NCI-H1048 (cell line): ENCODE results near the gene ARMH3.

ENCODE experiments used
- DNase-seq: peaks from one replicate; lab custom pipeline; 2025; lab: John Stamatoyannopoulos, UW

The ARMH3 gene

DNA sequence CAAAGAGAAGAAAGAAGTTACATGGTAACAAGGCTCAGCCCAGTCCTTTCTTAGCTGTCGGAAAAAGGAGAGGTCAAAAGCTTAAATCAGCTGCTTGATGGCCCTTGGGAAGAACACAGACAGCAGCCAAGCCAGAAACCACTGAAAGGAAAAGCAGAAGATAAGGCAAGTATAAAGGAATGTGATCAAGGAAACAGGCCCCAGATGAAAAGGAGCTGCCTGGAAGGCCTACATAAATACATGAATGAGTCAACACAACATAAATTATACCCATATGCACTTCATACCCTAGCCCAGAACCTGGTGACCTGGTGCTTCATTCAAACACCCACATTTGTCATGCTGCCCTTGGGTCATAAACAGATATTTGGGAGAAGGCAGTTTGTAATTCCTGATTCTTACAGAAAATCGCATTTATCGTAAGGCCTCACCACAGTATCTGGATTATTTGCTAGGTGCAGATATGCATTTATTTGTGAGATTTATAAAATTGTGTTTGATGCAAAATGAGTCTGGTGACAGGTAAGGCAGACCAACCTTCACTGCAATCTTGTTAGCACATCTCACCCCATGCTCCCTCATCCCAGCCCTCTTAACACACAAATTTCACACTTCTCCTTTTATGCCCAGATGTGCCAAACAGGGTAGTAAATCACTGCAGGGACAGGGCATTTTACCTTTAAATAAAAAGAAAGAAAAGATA, 117.5 kb downstream of the ARMH3 start:
- no peak for DNase-seq

DNA sequence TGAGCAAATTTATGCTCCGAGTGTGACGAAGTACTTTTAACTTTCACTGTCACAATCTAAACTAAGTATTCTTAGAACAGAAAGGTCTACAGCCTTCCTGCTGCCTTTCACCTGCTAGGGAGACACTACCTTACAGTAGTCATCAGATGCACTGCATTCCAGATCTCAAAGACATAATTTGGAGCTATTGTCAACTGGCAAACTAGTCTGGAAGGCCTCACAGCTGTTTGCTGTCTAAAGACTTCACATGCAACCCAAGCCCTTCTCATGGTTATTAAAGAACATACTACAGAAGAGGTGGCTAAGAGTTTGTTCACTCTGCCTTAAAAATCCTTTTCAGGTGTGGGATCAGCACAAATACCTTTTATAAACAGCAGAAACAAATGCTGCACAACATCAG, 120.5 kb downstream of the ARMH3 start:
- DNase-seq: no peak

DNA sequence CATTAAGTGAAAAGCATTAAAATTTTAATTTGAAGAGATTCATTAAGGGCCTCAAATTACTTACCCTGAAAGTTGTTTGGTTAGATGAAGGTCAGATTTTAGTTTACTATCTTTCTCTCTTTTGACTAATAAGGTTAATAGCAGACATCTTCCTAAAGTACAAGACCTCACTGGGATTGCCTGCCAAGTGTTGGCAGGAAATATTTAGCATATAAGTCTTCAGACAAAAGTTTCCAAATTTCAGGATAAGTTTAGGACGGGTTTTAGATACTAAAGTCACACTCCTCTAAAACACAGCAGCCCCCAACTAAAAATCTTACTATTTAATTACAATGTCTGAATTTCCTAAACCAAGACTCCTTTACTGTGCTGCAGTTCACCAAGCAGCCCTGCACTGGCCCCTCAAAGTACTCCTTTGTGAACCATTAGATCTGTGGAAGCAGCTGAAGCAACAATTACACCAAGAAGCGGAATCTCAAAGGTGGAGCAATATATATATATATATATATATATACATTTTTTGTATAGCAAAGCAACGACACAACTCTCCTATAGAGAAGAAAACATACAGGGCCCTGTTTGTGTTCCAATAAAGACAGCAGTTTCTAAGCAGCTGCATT, 121.2 kb downstream of the ARMH3 start:
- no peak for DNase-seq

DNA sequence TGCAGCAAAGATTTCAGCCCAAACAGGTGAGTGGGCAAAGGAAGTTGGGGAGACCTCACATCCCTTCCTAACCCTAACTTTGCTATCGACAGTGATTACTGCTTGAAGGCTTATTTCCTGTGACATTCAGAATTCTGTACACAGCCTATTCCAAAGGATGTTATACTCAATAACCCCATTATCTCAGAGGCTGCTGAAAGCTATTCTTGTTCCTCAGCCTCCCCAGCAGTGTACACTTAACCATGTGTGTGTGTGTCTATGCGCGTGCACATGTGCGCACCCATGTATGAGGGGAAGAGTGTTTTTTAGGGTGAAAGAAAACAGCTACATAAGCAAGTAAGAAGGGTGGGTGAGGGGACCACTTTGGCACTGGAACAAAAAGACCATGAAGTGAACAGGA, 122.0 kb downstream of the ARMH3 start:
- no peak for DNase-seq

DNA sequence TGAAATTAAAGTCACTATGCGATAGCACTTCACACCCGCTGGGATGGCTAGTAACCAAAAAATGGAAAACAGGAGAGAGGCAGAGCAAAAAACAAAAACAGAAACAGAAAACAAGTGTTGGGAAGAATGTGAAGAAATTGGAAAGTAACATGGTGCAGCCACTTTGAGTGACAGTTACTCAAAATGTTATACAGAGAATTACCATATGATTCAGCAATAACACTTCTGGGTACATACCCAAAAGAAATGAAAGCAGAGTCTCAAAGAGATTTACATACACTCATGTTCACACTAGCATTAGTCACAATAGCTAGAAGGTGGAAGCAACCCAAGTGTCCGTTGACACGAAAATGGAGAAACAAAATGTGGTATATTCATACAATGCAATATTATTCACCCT, 123.8 kb downstream of the ARMH3 start:
- no peak for DNase-seq

DNA sequence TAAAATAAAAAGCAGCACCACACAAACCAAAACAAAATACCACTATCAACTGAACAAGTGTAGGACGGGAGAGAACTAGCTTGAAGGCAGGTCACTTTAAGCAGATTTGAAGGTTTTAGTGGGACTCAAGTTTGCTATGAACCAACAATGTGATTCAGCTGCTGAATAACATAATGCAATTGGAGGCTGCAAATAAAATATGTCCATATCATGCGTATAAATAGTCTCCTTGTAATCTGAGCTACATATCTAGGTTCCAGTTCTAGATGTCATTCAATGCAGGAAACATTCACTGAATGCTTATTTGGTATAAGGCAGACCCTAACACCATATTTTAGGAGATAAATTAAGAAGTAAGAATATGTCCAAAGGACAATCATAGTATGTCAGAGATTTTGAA, 130.9 kb downstream of the ARMH3 start:
- no peak for DNase-seq

DNA sequence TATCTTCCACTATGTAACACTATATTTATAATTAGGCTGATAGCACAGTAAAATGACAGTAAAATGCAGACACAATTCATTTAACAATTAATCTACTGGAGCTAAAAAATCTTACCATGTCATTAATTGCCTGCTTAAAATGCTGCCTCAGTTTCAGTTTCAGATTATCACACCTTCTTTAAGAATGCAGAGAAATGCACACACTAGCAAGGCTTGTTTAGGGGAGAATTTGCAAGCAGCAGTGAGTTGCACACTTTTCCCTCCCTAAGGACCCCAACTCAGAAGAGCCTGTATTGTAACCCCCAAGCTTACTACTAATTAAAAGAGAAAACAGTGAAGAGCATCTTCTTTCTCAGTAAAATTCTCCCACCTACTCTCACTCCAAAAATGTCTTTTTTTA, 132.7 kb downstream of the ARMH3 start:
- no peak for DNase-seq

DNA sequence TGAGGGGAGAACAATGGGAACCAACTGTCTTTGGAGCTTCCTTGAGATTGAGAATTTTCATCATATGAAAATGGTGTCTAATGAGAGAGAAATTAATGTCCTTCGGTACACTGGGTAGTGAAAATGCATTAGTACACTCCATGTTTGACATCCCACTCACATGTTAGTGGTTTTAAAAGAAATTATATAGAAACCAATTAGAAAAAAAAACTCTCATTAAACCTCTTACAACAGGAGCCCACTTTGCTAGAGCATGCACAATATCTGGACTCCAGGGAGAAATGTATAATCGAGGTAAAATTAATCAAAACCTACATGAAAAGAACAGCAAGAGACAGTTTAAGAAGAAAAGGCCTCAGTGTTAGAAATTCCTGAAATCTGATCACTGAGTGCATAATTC, 133.1 kb downstream of the ARMH3 start:
- no peak for DNase-seq

DNA sequence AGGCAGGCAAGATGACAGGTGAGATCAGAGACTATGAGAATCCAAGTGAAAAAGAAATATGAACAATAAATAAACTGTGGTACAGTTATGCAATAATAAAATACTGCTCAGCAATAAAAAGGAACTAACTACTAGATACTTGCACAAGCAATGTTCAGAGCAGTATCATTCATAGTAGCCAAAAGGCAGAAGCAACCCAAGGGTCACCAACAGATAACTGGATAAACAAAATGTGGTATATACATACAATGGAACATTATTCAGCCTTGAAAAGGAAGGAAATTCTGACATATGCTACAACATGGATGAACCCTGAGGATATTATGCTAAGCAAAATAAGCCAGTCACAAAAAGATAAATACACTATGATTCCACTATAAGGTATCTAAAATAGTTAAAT, 135.4 kb downstream of the ARMH3 start:
- DNase-seq: no peak

DNA sequence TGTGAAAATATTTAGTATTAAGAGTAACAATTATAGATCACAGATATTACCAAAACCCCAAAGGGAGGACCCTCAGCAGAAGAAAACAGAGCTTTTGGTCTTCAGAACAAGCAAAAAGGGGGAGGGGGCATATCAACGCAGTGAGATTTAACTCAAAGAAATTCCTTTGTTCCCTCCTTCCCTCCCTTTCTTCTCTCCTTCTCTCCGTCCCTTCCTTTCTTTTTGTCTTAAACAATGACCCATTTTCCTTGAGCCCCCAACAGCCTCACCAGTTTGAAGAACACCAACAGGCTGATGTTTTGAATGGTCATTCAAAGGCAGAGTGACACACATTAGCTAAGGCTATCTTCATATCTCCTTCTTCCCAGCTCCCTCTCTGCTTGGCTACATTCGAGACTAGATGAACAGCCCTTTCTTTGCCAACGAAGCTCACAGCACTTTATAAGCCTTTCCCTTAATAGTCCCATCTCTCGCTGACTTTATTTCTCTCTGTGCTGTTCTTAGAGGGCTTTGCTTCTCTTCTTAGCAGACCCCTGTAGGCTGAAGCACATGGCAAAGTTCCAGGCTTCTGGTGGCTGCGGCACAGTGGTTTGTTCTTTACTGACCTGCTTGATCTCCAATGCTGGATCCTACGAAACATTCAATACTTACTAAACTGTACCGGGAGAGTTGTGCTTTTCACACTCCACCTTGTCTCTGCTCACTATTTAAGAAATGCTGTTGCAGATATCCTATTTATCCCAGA, 136.8 kb downstream of the ARMH3 start:
- no peak for DNase-seq

DNA sequence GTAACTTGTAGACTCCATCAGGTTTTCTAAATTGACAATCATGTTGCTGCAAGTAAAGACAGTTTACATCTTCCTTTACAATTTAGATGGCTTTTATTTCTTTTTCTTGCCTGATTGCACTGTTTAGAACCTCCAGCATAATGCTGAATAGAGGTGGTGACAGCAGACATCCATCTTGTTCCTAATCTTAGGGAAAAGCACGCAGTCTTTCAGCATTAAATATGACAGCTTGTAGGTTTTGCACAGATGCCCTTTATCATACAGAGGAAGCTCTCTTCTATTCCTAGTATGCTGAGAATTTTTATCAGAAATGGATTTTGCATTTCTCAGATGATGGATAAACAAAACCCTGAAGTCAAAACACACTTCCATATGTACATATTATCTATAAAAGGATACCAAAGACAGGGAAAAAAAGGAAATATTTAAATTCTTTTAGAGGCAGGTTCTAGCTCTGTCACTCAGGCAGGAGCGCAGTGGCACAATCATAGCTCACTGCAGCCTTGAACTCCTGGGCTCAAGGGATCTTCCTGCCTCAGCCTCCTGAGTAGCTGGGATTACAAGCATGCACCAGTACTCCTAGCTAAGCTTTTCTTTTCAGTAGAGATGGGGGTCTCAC, 143.3 kb downstream of the ARMH3 start:
- DNase-seq: no peak

DNA sequence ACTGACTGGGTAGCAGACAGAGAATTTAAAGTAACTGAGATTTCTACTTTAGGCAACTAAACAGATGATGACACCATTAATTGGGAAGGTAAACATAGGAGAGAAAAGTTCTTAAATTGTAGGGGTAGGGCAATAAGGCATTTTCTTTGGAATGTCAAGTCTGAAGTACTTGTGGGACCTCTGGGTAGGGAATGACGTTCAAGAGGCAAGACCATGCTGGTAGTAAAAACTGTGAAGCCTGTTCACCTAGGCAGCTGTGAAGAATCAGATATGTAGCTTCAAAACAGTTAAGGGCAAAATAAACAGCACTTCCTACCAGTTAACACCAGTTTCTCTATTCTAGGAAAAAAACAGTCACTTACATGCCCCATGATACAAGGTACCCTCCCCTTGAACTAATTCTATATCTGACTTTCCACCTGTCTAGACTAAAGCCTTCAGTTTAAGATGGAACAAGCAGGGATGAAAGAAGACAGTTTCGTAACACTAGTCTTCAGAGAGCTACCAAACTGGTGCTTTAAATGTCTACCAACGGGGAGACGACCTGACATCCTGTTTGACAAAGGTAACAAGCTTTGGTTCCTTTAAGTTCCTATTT, 149.3 kb downstream of the ARMH3 start:
- DNase-seq: no peak

DNA sequence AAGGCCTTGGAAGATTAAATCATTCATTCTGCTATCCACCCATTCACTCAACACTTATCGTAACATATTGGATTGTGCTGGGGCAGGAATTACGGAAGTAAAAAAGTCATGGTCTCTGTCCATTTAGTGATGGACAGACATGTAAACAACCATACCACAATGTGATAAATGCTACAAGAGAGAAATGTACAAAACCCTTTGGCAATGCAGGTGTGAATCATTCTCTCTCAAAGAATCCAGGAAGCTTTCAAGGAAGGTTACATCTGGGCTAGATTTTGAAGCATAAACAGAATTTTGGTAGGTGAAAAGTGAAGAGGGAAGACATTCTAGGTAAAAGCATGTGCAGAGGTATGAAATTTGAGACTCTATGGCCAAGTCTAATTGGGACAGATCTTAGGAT, 150.7 kb downstream of the ARMH3 start:
- no peak for DNase-seq

DNA sequence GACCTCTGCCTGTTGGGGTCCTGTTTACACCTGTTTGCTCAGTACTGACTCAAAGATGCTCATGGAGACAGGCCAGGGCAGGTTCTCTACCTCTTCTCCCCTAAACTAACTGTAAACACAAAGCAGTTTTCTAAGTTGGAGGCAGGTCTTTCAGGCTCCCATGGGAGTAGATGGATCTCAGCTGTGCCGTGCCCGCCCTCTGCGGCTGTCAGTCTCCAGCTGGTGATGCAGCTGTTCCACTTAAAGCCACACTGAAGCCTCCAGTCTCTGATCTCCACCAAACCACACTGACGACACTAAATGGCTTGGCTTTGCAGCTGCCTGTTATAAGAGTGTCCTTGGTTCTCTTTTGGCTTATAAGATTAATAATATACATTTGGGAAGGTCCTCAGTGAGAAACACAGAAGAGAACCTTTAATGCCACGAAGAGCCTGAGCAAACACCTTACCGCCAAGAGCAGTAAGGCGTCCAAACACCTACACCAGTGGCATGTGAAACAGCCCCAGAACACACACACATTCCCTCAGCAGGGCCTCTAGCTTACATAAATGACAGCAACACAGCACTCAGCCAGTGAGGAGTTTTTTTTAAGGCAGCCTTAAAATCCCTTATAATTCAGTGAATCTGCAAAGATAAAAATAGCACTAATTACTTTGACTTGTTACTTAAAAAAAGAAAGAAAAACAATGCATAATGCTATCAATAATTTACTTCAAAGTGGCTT, 152.0 kb downstream of the ARMH3 start:
- DNase-seq: no peak

DNA sequence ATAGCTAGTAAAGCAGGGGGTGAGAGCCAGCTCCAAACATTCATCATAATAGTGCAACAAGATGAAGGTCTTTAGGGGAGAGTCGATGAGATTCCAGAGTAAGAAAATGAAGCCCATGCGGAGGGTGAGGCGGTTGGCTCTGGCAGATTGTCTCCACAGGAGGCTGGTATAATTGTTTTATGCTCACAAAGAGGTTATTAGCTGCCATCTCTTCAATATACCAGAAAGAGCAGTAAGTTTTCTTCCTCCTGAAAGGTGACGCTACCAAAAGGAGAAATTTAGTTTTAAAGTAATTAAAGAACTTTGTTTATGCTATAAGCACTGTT, 153.2 kb downstream of the ARMH3 start:
- DNase-seq: no peak

DNA sequence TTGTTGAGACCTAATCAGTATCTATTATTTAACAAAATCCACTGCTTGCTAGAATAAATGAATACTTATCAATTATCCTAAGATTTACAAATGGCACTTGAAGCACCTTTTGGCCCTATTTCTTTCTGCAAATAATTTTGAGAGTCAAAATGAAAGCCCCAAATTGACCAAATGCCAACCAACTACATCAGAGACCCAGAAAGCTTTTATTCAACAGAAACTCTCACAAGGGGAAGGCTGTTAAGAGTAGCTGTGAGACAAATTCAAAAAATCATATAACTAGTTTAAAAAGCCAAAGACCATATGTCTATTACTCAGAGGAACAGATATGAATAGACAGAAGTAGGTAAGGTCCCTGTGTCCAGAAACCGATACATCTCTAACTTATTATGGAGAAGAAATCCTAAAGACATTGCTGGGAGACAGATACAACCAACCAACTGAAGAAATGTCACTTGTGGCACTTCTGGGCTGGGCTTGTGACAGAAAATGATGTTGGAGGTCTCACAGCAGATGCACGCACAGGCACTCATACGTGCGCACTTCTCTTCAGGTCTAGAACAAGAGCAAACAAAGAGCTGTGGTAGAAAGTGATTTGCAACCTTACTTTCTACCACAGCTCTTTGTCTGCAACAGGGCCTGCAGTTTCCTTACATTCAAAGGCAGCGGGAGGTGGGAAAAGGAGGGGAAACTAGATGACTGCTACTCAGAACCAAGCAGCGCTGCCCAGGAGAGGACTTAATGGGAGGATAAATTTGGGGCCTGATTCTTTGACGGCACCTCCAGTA, 153.7 kb downstream of the ARMH3 start:
- no peak for DNase-seq

DNA sequence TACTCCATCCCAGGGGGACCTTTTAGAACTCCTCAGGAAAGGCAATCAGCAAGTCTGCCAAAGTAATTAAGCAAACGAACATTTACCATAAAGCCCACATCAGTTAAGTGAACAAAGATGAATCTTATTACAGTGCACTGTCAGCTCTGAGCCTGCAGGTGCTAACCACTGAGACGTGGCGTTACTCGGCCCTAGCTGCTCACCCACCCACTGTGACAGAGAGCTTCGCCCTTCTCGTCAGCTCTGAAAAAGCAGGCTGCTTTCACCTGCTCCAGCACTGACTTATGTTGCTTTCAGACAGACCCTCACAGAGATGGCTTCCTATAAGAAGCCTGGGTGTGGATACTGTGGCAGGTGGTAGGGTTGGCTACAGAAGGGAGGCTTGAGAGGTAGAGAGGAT, 154.6 kb downstream of the ARMH3 start:
- no peak for DNase-seq

DNA sequence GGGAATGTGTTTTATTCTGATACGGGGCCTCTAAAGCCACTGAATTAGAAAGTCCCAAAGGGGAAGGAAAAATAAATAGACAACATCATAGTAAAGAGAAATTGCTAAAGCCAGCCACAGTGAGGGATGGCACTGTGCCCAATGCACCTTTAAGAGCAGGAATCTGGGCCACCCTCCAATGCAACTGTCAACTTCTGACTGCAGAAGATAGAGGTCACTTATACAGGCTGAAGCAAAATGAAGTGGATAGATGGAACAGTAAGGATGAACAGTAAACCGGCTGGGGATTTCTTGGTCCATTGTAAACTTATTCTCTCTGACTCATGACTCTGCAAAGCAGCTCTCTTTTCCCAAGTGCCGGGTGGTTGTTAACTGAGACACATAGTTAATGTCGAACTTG, 158.3 kb downstream of the ARMH3 start:
- no peak for DNase-seq

DNA sequence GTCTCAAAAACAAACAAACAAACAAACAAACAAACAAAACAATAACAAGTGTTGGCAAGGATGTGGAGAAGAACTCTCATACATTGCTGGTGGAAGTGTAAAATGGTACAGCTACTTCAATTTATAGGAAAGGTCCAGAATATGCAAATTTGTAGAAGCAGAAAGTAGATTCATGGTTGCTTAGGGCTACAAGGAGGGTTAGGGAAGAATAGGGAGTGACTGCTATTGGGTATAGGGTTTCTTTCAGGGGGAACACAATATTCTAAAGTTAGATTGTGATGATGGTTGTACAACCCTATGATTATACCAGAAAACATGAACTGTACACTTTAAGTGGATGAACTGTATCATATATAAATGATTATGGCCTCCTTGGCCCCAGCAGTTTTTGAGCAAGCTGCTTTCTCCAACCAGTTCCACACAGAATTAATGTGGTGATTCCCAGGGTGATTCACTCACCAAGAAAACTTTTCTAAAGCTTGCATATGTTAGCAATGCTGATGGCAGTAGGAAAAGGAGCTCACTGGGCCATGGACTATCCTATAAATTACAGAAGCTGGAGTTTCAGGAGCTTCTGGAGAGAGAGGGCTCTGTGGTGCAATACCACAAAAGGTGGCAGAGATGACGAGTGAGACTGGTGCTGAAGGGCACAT, 159.6 kb downstream of the ARMH3 start:
- no peak for DNase-seq

DNA sequence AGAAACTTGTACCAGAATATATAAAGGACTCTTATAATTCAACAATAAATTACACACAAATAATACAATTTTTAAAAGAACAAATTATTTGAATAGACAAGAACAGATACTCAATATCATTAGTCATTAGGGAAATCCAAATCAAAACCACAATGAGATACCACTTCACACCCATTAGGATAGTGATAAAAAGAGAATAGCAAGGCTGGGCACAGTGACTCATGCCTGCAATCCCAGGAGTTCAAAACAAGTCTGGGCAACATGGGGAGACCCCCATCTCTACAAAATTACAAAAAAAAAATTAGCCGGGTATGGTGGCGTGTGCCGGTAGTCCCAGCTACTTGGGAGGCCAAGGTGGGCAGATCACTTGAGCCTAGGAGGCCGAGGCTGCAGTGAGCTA, 160.2 kb downstream of the ARMH3 start:
- DNase-seq: no peak

DNA sequence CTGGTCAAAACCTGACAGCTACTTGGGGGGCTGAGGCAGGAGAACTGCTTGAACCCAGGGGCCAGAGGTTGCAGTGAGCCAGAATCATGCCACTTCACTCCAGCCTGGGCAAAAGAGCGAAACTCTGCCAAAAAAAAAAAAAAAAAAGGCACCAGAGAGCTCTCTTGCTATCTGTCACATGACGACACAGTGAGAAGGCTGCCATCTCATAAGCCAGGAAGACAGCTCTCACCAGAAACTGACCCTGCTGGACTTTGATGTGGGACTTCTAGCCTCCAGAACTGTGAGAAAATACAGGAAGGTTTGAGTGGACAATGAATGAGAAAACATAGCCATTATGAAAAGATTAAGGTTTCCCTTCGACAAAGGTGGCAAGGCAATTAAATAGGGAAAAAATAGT, 161.2 kb downstream of the ARMH3 start:
- DNase-seq: no peak
